ENCODE results near the gene ULBP1. TPM values are rescaled to one million over a fixed set of nuclear protein-coding genes. Genes with fewer than 3 reads are reported as not detected.
A peak's percentile ranks its signal among the peaks of the same experiment; 100 is the strongest.
"Not testable (repeated sequence)": the region's sequence is repeated elsewhere in the genome, so short reads cannot be mapped to it uniquely, and the experiment has no call there.

The ULBP1 gene
- total RNA-seq, 2 experiments from 2014 or later = 2.5 to 2.7 TPM

DNA sequence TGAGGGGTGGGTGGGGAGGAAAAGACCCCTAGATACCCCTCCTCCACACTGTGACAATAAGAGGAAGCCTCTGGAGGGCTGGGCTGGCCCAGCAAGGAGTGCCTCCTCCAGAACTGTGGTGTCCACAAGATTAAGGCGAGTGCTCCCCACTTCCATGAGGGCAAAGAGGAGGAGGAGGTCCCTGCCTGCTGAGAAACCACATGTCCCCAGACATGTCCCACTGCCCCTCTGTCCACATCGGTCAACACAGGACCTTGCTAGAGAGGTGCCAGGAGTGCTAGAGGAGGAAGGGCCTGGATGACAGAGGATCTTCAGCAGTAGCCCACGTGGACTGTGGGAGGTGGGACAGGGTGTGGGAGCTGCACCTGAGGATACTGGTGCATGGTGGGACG, 43.9 kb upstream of the ULBP1 start:
- TF ChIP-seq, protein P1, sequence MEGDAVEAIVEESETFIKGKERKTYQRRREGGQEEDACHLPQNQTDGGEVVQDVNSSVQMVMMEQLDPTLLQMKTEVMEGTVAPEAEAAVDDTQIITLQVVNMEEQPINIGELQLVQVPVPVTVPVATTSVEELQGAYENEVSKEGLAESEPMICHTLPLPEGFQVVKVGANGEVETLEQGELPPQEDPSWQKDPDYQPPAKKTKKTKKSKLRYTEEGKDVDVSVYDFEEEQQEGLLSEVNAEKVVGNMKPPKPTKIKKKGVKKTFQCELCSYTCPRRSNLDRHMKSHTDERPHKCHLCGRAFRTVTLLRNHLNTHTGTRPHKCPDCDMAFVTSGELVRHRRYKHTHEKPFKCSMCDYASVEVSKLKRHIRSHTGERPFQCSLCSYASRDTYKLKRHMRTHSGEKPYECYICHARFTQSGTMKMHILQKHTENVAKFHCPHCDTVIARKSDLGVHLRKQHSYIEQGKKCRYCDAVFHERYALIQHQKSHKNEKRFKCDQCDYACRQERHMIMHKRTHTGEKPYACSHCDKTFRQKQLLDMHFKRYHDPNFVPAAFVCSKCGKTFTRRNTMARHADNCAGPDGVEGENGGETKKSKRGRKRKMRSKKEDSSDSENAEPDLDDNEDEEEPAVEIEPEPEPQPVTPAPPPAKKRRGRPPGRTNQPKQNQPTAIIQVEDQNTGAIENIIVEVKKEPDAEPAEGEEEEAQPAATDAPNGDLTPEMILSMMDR (IDR thresholded peaks at IDR 0.05) = no peak

DNA sequence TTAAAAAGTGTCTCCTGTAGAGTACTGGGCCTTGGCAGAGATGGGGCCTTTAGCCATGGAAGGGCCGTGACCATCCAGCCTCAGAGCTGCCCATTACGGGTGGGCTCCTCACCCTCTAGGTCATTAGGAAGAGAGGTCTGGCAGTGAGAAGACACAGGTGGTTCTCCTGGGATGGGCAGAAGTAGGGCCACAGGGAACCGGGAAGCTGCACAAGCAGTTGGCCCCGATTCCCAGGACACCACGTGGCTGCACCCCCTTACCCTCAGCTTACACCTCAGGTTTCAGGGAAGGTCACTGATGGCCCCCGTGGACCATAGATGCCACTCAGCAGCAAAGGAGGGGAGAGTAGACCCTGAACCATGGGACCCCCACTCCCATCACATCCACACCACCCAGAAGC, 42.4 kb upstream of the ULBP1 start:
- Mint-ChIP-seq H3K36me3 (ENCODE audit: low read depth) (no peaks in the 10 kb centered on the region), H3K9me3 (no peaks in the 10 kb centered on the region), H3K27me3 (peaks cover 55% of the 10 kb centered on the region), H3K4me1 (ENCODE audit: low read depth) (peaks cover 18% of the 10 kb centered on the region), H3K4me3 (no peak overlapping the region), H3K27ac (no peak overlapping the region)
- intact Hi-C loops (cut with micrococcal nuclease) = no loop called here
- TF ChIP-seq, protein P1 (IDR thresholded peaks at IDR 0.05) = no peak
- POLR2A ChIA-PET = no interaction called here
- ATAC-seq (no peak), DNase-seq (no peak)
- CTCF ChIA-PET = no interaction called here

More for the DNA sequence above, 43.9 kb upstream of the ULBP1 start:
- Mint-ChIP-seq H3K36me3 (ENCODE audit: low read depth) (no peaks in the 10 kb centered on the region), H3K27me3 (peaks cover 44% of the 10 kb centered on the region), H3K9me3 (no peaks in the 10 kb centered on the region), H3K4me3 (no peak overlapping the region), H3K27ac (no peak overlapping the region), H3K4me1 (ENCODE audit: low read depth) (peaks cover 14% of the 10 kb centered on the region)
- POLR2A ChIA-PET = no interaction called here
- CTCF ChIA-PET = no interaction called here
- intact Hi-C loops (cut with micrococcal nuclease) = no loop called here
- ATAC-seq (no peak), DNase-seq (no peak)

DNA sequence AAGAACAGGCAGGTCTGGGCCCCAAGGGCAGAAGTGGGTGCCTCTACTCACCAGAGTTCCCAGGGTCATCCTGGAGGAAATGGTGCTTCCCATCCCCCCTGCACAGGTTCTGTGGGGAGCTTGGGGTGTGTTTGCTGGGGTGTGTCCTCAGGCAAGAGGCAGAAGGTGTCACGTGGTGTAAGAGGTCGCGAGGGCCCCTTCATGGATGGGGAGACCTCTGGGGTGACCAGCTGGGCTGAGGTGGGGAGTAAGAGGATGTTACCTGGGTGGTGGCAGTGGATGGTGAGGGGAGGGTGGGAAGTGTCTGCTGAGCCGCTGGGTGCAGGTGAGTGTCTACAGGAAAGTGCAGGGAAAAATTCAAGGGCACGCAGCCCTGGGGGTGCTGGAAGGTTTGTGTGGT, 41.7 kb upstream of the ULBP1 start:
- intact Hi-C loops (cut with micrococcal nuclease); H3K9me3 Mint-ChIP-seq; CTCF ChIA-PET; POLR2A ChIA-PET; H3K27ac Mint-ChIP-seq; H3K36me3 Mint-ChIP-seq (ENCODE audit: low read depth); ATAC-seq; DNase-seq; H3K4me3 Mint-ChIP-seq: not testable (repeated sequence)
- peaks cover 19% of the 10 kb centered on the region for H3K4me1 Mint-ChIP-seq (ENCODE audit: low read depth)
- peaks cover 60% of the 10 kb centered on the region for H3K27me3 Mint-ChIP-seq

DNA sequence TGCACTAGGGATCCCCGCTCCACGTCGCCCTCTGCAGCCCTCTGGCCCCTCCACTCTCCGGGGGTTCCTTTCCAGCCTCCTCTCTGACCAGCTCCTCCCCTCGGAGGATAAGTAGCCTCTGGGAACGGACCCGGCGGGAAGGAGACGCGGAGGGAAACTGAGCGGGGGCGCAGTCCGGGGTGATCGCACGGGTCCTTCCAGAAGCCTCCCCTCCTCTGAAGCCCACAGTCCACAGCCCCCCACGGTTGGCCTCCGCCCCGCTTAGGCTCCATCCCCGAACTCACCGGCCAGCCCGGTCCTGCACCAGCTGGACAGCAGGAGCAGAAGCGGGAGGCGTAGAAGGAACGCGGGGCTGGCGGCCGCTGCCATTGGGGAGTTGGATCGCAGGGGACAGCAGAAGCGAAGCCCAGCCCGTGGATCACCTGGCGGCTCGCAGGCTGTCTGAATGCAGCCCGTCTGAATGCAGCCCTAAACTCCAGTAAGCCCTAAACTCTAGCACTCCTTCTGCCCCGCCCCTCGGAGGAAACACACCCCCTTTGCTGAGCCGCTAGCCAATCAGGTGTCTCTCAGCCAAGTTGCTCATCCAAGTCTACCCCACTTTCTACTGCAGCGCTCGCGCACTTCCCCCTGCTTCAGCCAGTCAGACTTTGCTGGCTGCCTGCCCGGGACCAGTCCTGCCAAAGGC, 41.0 kb upstream of the ULBP1 start, which contains the start of gene RAET1G:
TSS of gene RAET1G (minus strand) at position 480 of the 685 bp plus-strand sequence. CDS start at position 369, 111 bp downstream.
- Mint-ChIP-seq H3K4me1 (ENCODE audit: low read depth) (peaks cover 19% of the 10 kb centered on the region), H3K27me3 (peaks cover 66% of the 10 kb centered on the region), H3K36me3 (ENCODE audit: low read depth) (no peaks in the 10 kb centered on the region), H3K4me3 (peak within 1 kb of the TSS; percentile 71), H3K9me3 (no peaks in the 10 kb centered on the region), H3K27ac (no peak within 1 kb of the TSS)
- CTCF ChIA-PET = interaction anchor here (1.3 to 2.3 kb wide), 2 partner anchors 82 to 94 kb away, joined by 3 to 7 read pairs; no protein-coding TSS in a partner anchor
- TF ChIP-seq, protein P1 (IDR thresholded peaks at IDR 0.05) = no peak
- DNase-seq = peak; percentile 89
- POLR2A ChIA-PET = no interaction called here
- intact Hi-C loops (cut with micrococcal nuclease) = no loop called here
- ATAC-seq = peak; percentile 94

DNA sequence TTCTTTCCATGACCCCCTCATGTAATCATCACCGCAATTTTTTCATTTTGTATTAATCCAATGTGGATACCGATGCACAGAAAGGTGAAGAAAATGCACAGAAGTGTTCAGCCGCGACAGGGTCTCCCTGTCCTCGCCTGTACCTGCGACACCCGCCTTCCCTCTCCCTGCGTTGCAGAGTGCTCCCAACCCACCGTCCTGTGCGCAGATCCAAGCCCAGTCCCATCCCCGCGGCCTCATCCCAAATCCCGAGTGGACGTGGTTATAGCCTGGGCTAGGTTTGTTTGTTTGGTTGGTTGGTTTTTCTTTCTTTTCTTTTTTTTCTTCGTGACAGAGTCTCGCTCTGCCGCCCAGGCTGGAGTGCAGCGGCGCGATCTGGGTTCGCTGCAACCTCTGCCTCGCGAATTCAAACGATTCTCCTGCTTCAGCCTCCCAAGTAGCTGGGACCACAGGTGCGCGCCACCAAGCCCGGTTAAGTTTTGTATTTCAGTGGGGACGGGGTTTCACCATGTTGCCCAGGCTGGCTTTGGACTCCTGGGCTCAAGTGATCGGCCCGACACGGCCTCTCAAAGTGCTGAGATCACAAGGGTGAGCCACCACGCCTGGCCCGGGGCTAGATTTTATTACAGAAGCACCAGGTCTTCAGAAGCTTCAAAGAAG, 40.3 kb upstream of the ULBP1 start:
- ChIA-PET POLR2A (no interaction called here), CTCF (interaction anchor here (1.0 to 2.3 kb wide), 5 partner anchors 27 to 150 kb away, joined by 3 to 9 read pairs (median 3); no protein-coding TSS in a partner anchor)
- H3K27ac Mint-ChIP-seq = no peak overlapping the region

More for the DNA sequence above, 40.3 kb upstream of the ULBP1 start:
- Mint-ChIP-seq H3K36me3 (ENCODE audit: low read depth) (no peaks in the 10 kb centered on the region), H3K4me1 (ENCODE audit: low read depth) (peaks cover 19% of the 10 kb centered on the region), H3K4me3 (peak overlapping the region; percentile 71), H3K27me3 (peaks cover 72% of the 10 kb centered on the region), H3K9me3 (no peaks in the 10 kb centered on the region)
- ATAC-seq (no peak), DNase-seq (no peak)
- TF ChIP-seq, protein P1 (IDR thresholded peaks at IDR 0.05) = no peak
- intact Hi-C loops (cut with micrococcal nuclease) = no loop called here
